Naive thymus-derived CD8-positive, alpha-beta T cell (primary cell): Measurements from ENCODE around the gene TBC1D9. TPM values are rescaled to one million over a fixed set of nuclear protein-coding genes. Genes with fewer than 3 reads are reported as not detected.

ENCODE experiments used
- ATAC-seq, 2 donors: fragments of 150-1000 bp; cut with Tn5 transposase in 1 of 2; sonication (Bioruptor Pico), chemical (Tn5 transposase) in 1 of 2; 1 replicate in 1 of 2; 2 replicates in 1 of 2; pipeline ENCODE4 v1.10.0; 2021; ENCODE audit warnings: mild to moderate bottlenecking in 2 of 2, moderate library complexity in 2 of 2
- POLR2A ChIA-PET: fragments of 350-600 bp; sonication (Branson Sonifier 250); formaldehyde crosslinking; loops from one replicate; lab custom pipeline; 2021; ENCODE audit warnings: antibody characterized with exemption; lab: Charles Lee
- DNase-seq, 10 donors: peaks; one replicate each; pipeline versions ENCODE4 v3.0.0 to v3.0.0-alpha.2; 2020 to 2022
- H3K27ac Mint-ChIP-seq, 10 donors: one replicate each; pipeline ENCODE4 v1.8.0; 2020 to 2022; ENCODE audit warnings: mild to moderate bottlenecking in 10 of 10, mixed read lengths in 10 of 10, moderate library complexity in 4 of 10, inconsistent platforms in 1 of 10
- H3K27me3 Mint-ChIP-seq, 5 donors: one replicate each; pipeline ENCODE4 v1.8.0; 2021 to 2022; ENCODE audit warnings: mixed read lengths in 5 of 5
- H3K36me3 Mint-ChIP-seq, 3 donors: one replicate each; pipeline ENCODE4 v1.8.0; 2020 to 2022; ENCODE audit warnings: mixed read lengths in 3 of 3, mild to moderate bottlenecking in 2 of 3, inconsistent platforms in 1 of 3
- H3K4me1 Mint-ChIP-seq, 4 donors: one replicate each; pipeline ENCODE4 v1.8.0; 2021 to 2022; ENCODE audit warnings: mixed read lengths in 4 of 4
- H3K4me3 Mint-ChIP-seq, 10 donors: one replicate each; pipeline ENCODE4 v1.8.0; 2020 to 2022; ENCODE audit warnings: mild to moderate bottlenecking in 10 of 10, mixed read lengths in 10 of 10, moderate library complexity in 6 of 10, inconsistent platforms in 1 of 10
- H3K9me3 Mint-ChIP-seq, 9 donors: one replicate each; pipeline ENCODE4 v1.8.0; 2020 to 2022; ENCODE audit warnings: mixed read lengths in 9 of 9, mild to moderate bottlenecking in 3 of 9, inconsistent platforms in 1 of 9, moderate library complexity in 1 of 9
- polyA plus RNA-seq, 3 donors: library from polyadenylated mRNA; unstranded; fragments of 300-500 nt; fragmentation: Illumina TruSeq; gene quantifications; one replicate each; pipeline ENCODE4 v1.2.3, GENCODE V29; 2021
- total RNA-seq, 8 experiments: library from RNA in 2 of 8; stranded (reverse) in 2 of 8; gene quantifications; one replicate each; pipeline ENCODE4 v1.2.3 and lab custom pipeline; 2021 to 2026

Gene TBC1D9
- total and polyA plus RNA-seq, 5 experiments from 2014 or later: 0.12 to 4.1 (median 3.8) TPM; not detected in 2

GRCh38 chr4:140645196-140645595 is 111.0 kb downstream of the TBC1D9 start:
- no peaks in the 10 kb centered on the region for H3K36me3 Mint-ChIP-seq
- H3K4me3 Mint-ChIP-seq: no peak overlapping the region
- ATAC-seq: no peak
- peaks cover 2 to 13% (median 4%) of the 10 kb centered on the region in 5 donors for H3K27me3 Mint-ChIP-seq
- POLR2A ChIA-PET: no interaction called here
- H3K27ac Mint-ChIP-seq: no peak overlapping the region
- no peak for DNase-seq
- no peaks in the 10 kb centered on the region for H3K4me1 Mint-ChIP-seq
- peaks cover 0 to 1% (median 0%) of the 10 kb centered on the region in 9 donors for H3K9me3 Mint-ChIP-seq

GRCh38 chr4:140644470-140645185 is 111.6 kb downstream of the TBC1D9 start:
- DNase-seq: no peak
- POLR2A ChIA-PET: no interaction called here
- H3K9me3 Mint-ChIP-seq: peaks cover 0 to 1% (median 0%) of the 10 kb centered on the region in 9 donors
- no peak overlapping the region for H3K27ac Mint-ChIP-seq
- no peaks in the 10 kb centered on the region for H3K36me3 Mint-ChIP-seq
- ATAC-seq: no peak
- H3K27me3 Mint-ChIP-seq: peaks cover 2 to 13% (median 5%) of the 10 kb centered on the region in 5 donors
- no peak overlapping the region for H3K4me3 Mint-ChIP-seq
- H3K4me1 Mint-ChIP-seq: no peaks in the 10 kb centered on the region

- Mint-ChIP-seq H3K36me3 (no peaks in the 10 kb centered on the region), H3K27me3 (peaks cover 2 to 11% (median 6%) of the 10 kb centered on the region in 5 donors), H3K27ac (no peak overlapping the region), H3K4me3 (no peak overlapping the region), H3K9me3 (peaks cover 0 to 1% (median 0%) of the 10 kb centered on the region in 9 donors), H3K4me1 (no peaks in the 10 kb centered on the region)
- POLR2A ChIA-PET: no interaction called here
- no peak for DNase-seq
- no peak for ATAC-seq
These were observed 112.6 kb downstream of the TBC1D9 start for GRCh38 chr4:140643571-140644055.

- Mint-ChIP-seq H3K27ac (peak overlapping the region in 1 of 10 donors; percentile 53), H3K9me3 (peaks cover 0 to 1% (median 0%) of the 10 kb centered on the region in 9 donors), H3K4me1 (no peaks in the 10 kb centered on the region), H3K36me3 (no peaks in the 10 kb centered on the region), H3K27me3 (peaks cover 1 to 11% (median 7%) of the 10 kb centered on the region in 5 donors), H3K4me3 (peak overlapping the region in 1 of 10 donors; percentile 9)
- DNase-seq (no peak), ATAC-seq (no peak)
- POLR2A ChIA-PET: no interaction called here
These were observed 113.3 kb downstream of the TBC1D9 start for GRCh38 chr4:140642674-140643437.

- no peaks in the 10 kb centered on the region for H3K4me1 Mint-ChIP-seq
- no peaks in the 10 kb centered on the region for H3K36me3 Mint-ChIP-seq
- no peak for DNase-seq
- no peak for ATAC-seq
- H3K27ac Mint-ChIP-seq: no peak overlapping the region
- H3K4me3 Mint-ChIP-seq: no peak overlapping the region
- POLR2A ChIA-PET: no interaction called here
- peaks cover 0 to 1% (median 0%) of the 10 kb centered on the region in 9 donors for H3K9me3 Mint-ChIP-seq
- H3K27me3 Mint-ChIP-seq: peaks cover 5 to 19% (median 12%) of the 10 kb centered on the region in 5 donors
These were observed 114.3 kb downstream of the TBC1D9 start for GRCh38 chr4:140641789-140642439.

- Mint-ChIP-seq H3K27me3 (peaks cover 5 to 22% (median 17%) of the 10 kb centered on the region in 5 donors), H3K4me1 (no peaks in the 10 kb centered on the region), H3K9me3 (peaks cover 0 to 1% (median 0%) of the 10 kb centered on the region in 9 donors), H3K36me3 (no peaks in the 10 kb centered on the region), H3K4me3 (no peak overlapping the region), H3K27ac (no peak overlapping the region)
- POLR2A ChIA-PET: no interaction called here
- DNase-seq: no peak
- no peak for ATAC-seq
These were observed 115.1 kb downstream of the TBC1D9 start for GRCh38 chr4:140641105-140641555.

GRCh38 chr4:140640150-140640748 is 115.9 kb downstream of the TBC1D9 start:
- peaks cover 6 to 22% (median 11%) of the 10 kb centered on the region in 5 donors for H3K27me3 Mint-ChIP-seq
- ATAC-seq (no peak), DNase-seq (no peak)
- H3K36me3 Mint-ChIP-seq: no peaks in the 10 kb centered on the region
- no peak overlapping the region for H3K27ac Mint-ChIP-seq
- POLR2A ChIA-PET: no interaction called here
- peaks cover 0 to 1% (median 0%) of the 10 kb centered on the region in 9 donors for H3K9me3 Mint-ChIP-seq
- no peaks in the 10 kb centered on the region for H3K4me1 Mint-ChIP-seq
- no peak overlapping the region for H3K4me3 Mint-ChIP-seq

GRCh38 chr4:140639066-140639465 is 117.1 kb downstream of the TBC1D9 start:
- Mint-ChIP-seq H3K36me3 (no peaks in the 10 kb centered on the region), H3K9me3 (peaks cover 0 to 1% (median 0%) of the 10 kb centered on the region in 9 donors), H3K27me3 (peaks cover 6 to 22% (median 11%) of the 10 kb centered on the region in 5 donors), H3K27ac (no peak overlapping the region), H3K4me1 (no peaks in the 10 kb centered on the region), H3K4me3 (no peak overlapping the region)
- POLR2A ChIA-PET: no interaction called here
- DNase-seq: no peak
- no peak for ATAC-seq

GRCh38 chr4:140637836-140638235 is 118.3 kb downstream of the TBC1D9 start:
- peaks cover 6 to 18% (median 11%) of the 10 kb centered on the region in 5 donors for H3K27me3 Mint-ChIP-seq
- H3K9me3 Mint-ChIP-seq: peaks cover 0 to 1% (median 0%) of the 10 kb centered on the region in 9 donors
- H3K36me3 Mint-ChIP-seq: no peaks in the 10 kb centered on the region
- POLR2A ChIA-PET: no interaction called here
- no peak overlapping the region for H3K27ac Mint-ChIP-seq
- no peaks in the 10 kb centered on the region for H3K4me1 Mint-ChIP-seq
- ATAC-seq: peak; percentile 56 to 57
- peak in 4 of 10 donors; percentile 2 to 41 (median 30) for DNase-seq
- no peak overlapping the region for H3K4me3 Mint-ChIP-seq

GRCh38 chr4:140635606-140636005 is 120.6 kb downstream of the TBC1D9 start:
- no peak for DNase-seq
- H3K27ac Mint-ChIP-seq: peak overlapping the region in 1 of 10 donors; percentile 73

GRCh38 chr4:140633951-140634350 is 122.2 kb downstream of the TBC1D9 start:
- Mint-ChIP-seq H3K36me3 (no peaks in the 10 kb centered on the region), H3K4me3 (no peak overlapping the region), H3K4me1 (no peaks in the 10 kb centered on the region), H3K27me3 (peaks cover 5 to 13% (median 11%) of the 10 kb centered on the region in 5 donors), H3K9me3 (no peaks in the 10 kb centered on the region), H3K27ac (no peak overlapping the region)
- POLR2A ChIA-PET: no interaction called here
- ATAC-seq: no peak
- DNase-seq: no peak

More at GRCh38 chr4:140635606-140636005, 120.6 kb downstream of the TBC1D9 start:
- no peaks in the 10 kb centered on the region for H3K4me1 Mint-ChIP-seq
- ATAC-seq: no peak
- H3K36me3 Mint-ChIP-seq: no peaks in the 10 kb centered on the region
- POLR2A ChIA-PET: no interaction called here
- H3K9me3 Mint-ChIP-seq: no peaks in the 10 kb centered on the region
- H3K27me3 Mint-ChIP-seq: peaks cover 6 to 14% (median 11%) of the 10 kb centered on the region in 5 donors
- no peak overlapping the region for H3K4me3 Mint-ChIP-seq

GRCh38 chr4:140633124-140633523 is 123.1 kb downstream of the TBC1D9 start:
- POLR2A ChIA-PET: no interaction called here
- Mint-ChIP-seq H3K4me1 (no peaks in the 10 kb centered on the region), H3K27me3 (peaks cover 5 to 13% (median 11%) of the 10 kb centered on the region in 5 donors)

More at GRCh38 chr4:140633124-140633523, 123.1 kb downstream of the TBC1D9 start:
- H3K36me3 Mint-ChIP-seq: no peaks in the 10 kb centered on the region
- no peaks in the 10 kb centered on the region for H3K9me3 Mint-ChIP-seq
- no peak for ATAC-seq
- DNase-seq: no peak
- H3K4me3 Mint-ChIP-seq: no peak overlapping the region
- no peak overlapping the region for H3K27ac Mint-ChIP-seq
